H1 (cell line): ENCODE results near the gene CDC25C. TPM values are rescaled to one million over a fixed set of nuclear protein-coding genes. Genes with fewer than 3 reads are reported as not detected.

Experiments
- CTCF ChIA-PET: fragments of 300-600 bp; sonication (Branson Sonifier 250); formaldehyde crosslinking; loops from one replicate; lab custom pipeline; 2021; ENCODE audit not compliant: partially characterized antibody; lab: Charles Lee
- POLR2A ChIA-PET: fragments of 300-600 bp; sonication (Branson Sonifier 250); formaldehyde crosslinking; loops from one replicate; lab custom pipeline; 2021; ENCODE audit warnings: inconsistent platforms; ENCODE audit not compliant: partially characterized antibody; lab: Charles Lee
- DNase-seq, 2 experiments: peaks; one replicate each; pipeline versions ENCODE4 v3.0.0 to v3.0.0-alpha.2; 2010 to 2022; ENCODE audit warnings: low spot score in 2 of 2, low read depth in 1 of 2, mixed read lengths in 1 of 2
- FAIRE-seq: peaks from 2 replicates; lab custom pipeline; 2011; peaks lifted over from hg19 to GRCh38; lab: Jason Lieb, UNC
- H2AFZ ChIP-seq: 2 replicates; pipeline ENCODE4 v1.8.1; 2012; ENCODE audit warnings: low read length, inconsistent platforms
- H2AK5ac ChIP-seq: 2 replicates; pipeline ENCODE4 v1.6.1; 2013; ENCODE audit warnings: low read depth, low read length
- H2BK120ac ChIP-seq: replicated peaks from 2 replicates; pipeline ENCODE3; 2013; ENCODE audit warnings: low read depth, low read length, inconsistent platforms
- H2BK12ac ChIP-seq: 2 replicates; pipeline ENCODE4 v1.6.1; 2013; ENCODE audit warnings: low read depth, low read length
- H2BK15ac ChIP-seq: 2 replicates; pipeline ENCODE4 v1.6.1; 2013; ENCODE audit warnings: low read length
- H2BK20ac ChIP-seq: 2 replicates; pipeline ENCODE4 v1.6.1; 2013; ENCODE audit warnings: low read length
- H2BK5ac ChIP-seq: 2 replicates; pipeline ENCODE4 v1.6.1; 2013; ENCODE audit warnings: low read depth, low read length
- H3K14ac ChIP-seq: 2 replicates; pipeline ENCODE4 v1.6.1; 2013; ENCODE audit warnings: inconsistent platforms; ENCODE audit not compliant: insufficient read length
- H3K18ac ChIP-seq: 2 replicates; pipeline ENCODE4 v1.6.1; 2013; ENCODE audit warnings: low read length; ENCODE audit errors: extremely low read depth
- H3K23ac ChIP-seq: 2 replicates; pipeline ENCODE4 v1.6.1; 2013; ENCODE audit warnings: inconsistent platforms; ENCODE audit not compliant: insufficient read length
- H3K23me2 ChIP-seq: 2 replicates; pipeline ENCODE4 v1.6.1; 2013; ENCODE audit warnings: low read depth, low read length
- H3K27ac ChIP-seq: 2 replicates; pipeline ENCODE4 v1.6.1; 2011; ENCODE audit warnings: low read depth, low read length, inconsistent platforms
- H3K27me3 ChIP-seq, 4 experiments: replicated peaks in 1 of 4; 1 replicate in 1 of 4; 2 replicates in 3 of 4; pipeline versions ENCODE4 v1.6.1 to v1.8.1; 2011 to 2013; ENCODE audit warnings: low read length in 3 of 4, mild to moderate bottlenecking in 3 of 4, inconsistent platforms in 2 of 4, mixed read lengths in 2 of 4, moderate library complexity in 1 of 4; ENCODE audit not compliant: control insufficient read depth in 3 of 4, insufficient read depth in 3 of 4; ENCODE audit errors: extremely low read depth in 1 of 4
- H3K36me3 ChIP-seq, 4 experiments: 2 replicates each; pipeline versions ENCODE4 v1.6.1 to v1.8.1; 2011 to 2013; ENCODE audit warnings: mild to moderate bottlenecking in 4 of 4, low read length in 3 of 4, moderate library complexity in 2 of 4, control low read depth in 1 of 4, inconsistent platforms in 1 of 4; ENCODE audit not compliant: insufficient read depth in 4 of 4, control insufficient read depth in 2 of 4
- H3K4ac ChIP-seq: replicated peaks from 2 replicates; pipeline ENCODE3; 2013; ENCODE audit warnings: low read length, low read depth, mixed read lengths, inconsistent platforms; ENCODE audit not compliant: insufficient read length
- H3K4me1 ChIP-seq, 4 experiments: replicated peaks in 1 of 4; 1 replicate in 1 of 4; 2 replicates in 3 of 4; pipeline versions ENCODE4 v1.6.1 to v1.8.1; 2011 to 2013; ENCODE audit warnings: low read length in 3 of 4, inconsistent platforms in 2 of 4, mixed read lengths in 1 of 4; ENCODE audit not compliant: insufficient read depth in 4 of 4, control insufficient read depth in 3 of 4
- H3K4me2 ChIP-seq, 2 experiments: 2 replicates each; pipeline versions ENCODE4 v1.6.1 to v1.8.1; 2011 to 2013; ENCODE audit warnings: low read depth in 2 of 2, low read length in 2 of 2, control low read depth in 1 of 2, inconsistent platforms in 1 of 2, mild to moderate bottlenecking in 1 of 2; ENCODE audit not compliant: insufficient read depth in 1 of 2
- H3K4me3 ChIP-seq, 4 experiments: fragments of 200-600, 300-600 bp in 1 of 4; sonication (generic), shearing (Covaris generic), sonication (Bioruptor Twin) in 1 of 4; 2 replicates each; pipeline versions ENCODE4 v1.5.1 to v1.8.1; 2011 to 2016; ENCODE audit warnings: low read length in 4 of 4, low read depth in 3 of 4, control low read depth in 2 of 4, inconsistent platforms in 2 of 4, mild to moderate bottlenecking in 2 of 4, mixed read lengths in 1 of 4, moderate library complexity in 1 of 4; ENCODE audit not compliant: insufficient read depth in 2 of 4; ENCODE audit errors: extremely low read depth in 1 of 4
- H3K56ac ChIP-seq: replicated peaks from 2 replicates; pipeline ENCODE3; 2013; ENCODE audit warnings: low read depth, mild to moderate bottlenecking, mixed read lengths, low read length, inconsistent platforms; ENCODE audit not compliant: insufficient read length
- H3K79me1 ChIP-seq: 2 replicates; pipeline ENCODE4 v1.6.1; 2013; ENCODE audit warnings: low read depth, low read length, control low read depth
- H3K79me2 ChIP-seq, 2 experiments: 2 replicates each; pipeline versions ENCODE4 v1.6.1 to v1.8.1; 2012 to 2013; ENCODE audit warnings: low read length in 2 of 2, mild to moderate bottlenecking in 2 of 2, inconsistent platforms in 1 of 2; ENCODE audit not compliant: insufficient read depth in 2 of 2, control insufficient read depth in 1 of 2
- H3K9ac ChIP-seq, 4 experiments: replicated peaks in 1 of 4; 1 replicate in 1 of 4; 2 replicates in 3 of 4; pipeline versions ENCODE4 v1.6.1 to v1.8.1; 2011 to 2013; ENCODE audit warnings: low read depth in 3 of 4, low read length in 3 of 4, control low read depth in 2 of 4, mild to moderate bottlenecking in 2 of 4, moderate library complexity in 2 of 4, inconsistent platforms in 1 of 4; ENCODE audit errors: extremely low read depth in 1 of 4
- H3K9me3 ChIP-seq, 2 experiments: 2 replicates each; pipeline versions ENCODE4 v1.6.1 to v1.8.1; 2012 to 2013; ENCODE audit warnings: mild to moderate bottlenecking in 2 of 2, moderate library complexity in 2 of 2, control low read depth in 1 of 2, inconsistent platforms in 1 of 2, low read depth in 1 of 2, low read length in 1 of 2, mixed read lengths in 1 of 2; ENCODE audit not compliant: insufficient read depth in 2 of 2
- H4K20me1 ChIP-seq, 2 experiments: replicated peaks in 1 of 2; 2 replicates each; pipeline versions ENCODE3 to v1.8.1; 2011 to 2013; ENCODE audit warnings: inconsistent platforms in 2 of 2, low read length in 2 of 2, mild to moderate bottlenecking in 1 of 2; ENCODE audit not compliant: insufficient read depth in 2 of 2, control insufficient read depth in 1 of 2
- H4K5ac ChIP-seq: 2 replicates; pipeline ENCODE4 v1.6.1; 2013; ENCODE audit warnings: low read length, low read depth, mixed read lengths, inconsistent platforms; ENCODE audit not compliant: insufficient read length
- H4K8ac ChIP-seq: 2 replicates; pipeline ENCODE4 v1.8.0; 2013; ENCODE audit warnings: mild to moderate bottlenecking, moderate library complexity, low read length, inconsistent platforms; ENCODE audit not compliant: insufficient read depth; ENCODE audit errors: extremely low read depth
- H4K91ac ChIP-seq: replicated peaks from 2 replicates; pipeline ENCODE3; 2013; ENCODE audit warnings: low read length, mixed read lengths, inconsistent platforms; ENCODE audit not compliant: insufficient read length
- FOSL1 ChIP-seq: IDR thresholded peaks from 2 replicates; pipeline ENCODE4 v1.6.1; 2011; ENCODE audit warnings: mild to moderate bottlenecking, low read depth, low read length, moderate library complexity; ENCODE audit not compliant: insufficient read depth
- POLR2A ChIP-seq, 2 experiments: IDR thresholded peaks; 1 replicate in 1 of 2; 2 replicates in 1 of 2; pipeline ENCODE4 v1.6.1; 2011; ENCODE audit warnings: low read depth in 2 of 2, low read length in 2 of 2, mild to moderate bottlenecking in 2 of 2; ENCODE audit errors: control extremely low read depth in 1 of 2
- SIX5 ChIP-seq: IDR thresholded peaks from 2 replicates; pipeline ENCODE4 v1.6.1; 2011; ENCODE audit warnings: mild to moderate bottlenecking, low read depth, low read length
- WGBS, 2 experiments: shearing (Covaris generic) in 1 of 2; methylation state at CpG; one replicate each; pipeline versions ENCODE4 v1.1.6 to v1.1.7; 2013 to 2015; ENCODE audit warnings: low lambda C conversion rate in 2 of 2, mixed read lengths in 2 of 2, inconsistent platforms in 1 of 2, low coverage in 1 of 2, missing lambda C conversion rate in 1 of 2; ENCODE audit not compliant: insufficient replicate concordance in 2 of 2, insufficient coverage in 1 of 2, insufficient read length in 1 of 2; ENCODE audit errors: extremely low coverage in 1 of 2, missing lambda C conversion rate in 1 of 2; 5-methylcytosine and 5-hydroxymethylcytosine counted together
- polyA plus RNA-seq, 7 experiments: library from polyadenylated mRNA; depleted of rRNA in 3 of 7; stranded (reverse) in 5 of 7; unstranded in 2 of 7; fragments of >200 nt in 5 of 7; fragments of 200-250 nt in 2 of 7; gene quantifications; 1 replicate in 5 of 7; 2 replicates in 1 of 7; 4 replicates in 1 of 7; pipeline versions ENCODE4 v1.2.1 to v1.2.3, GENCODE V29; 2011 to 2013; ENCODE audit warnings: missing spikeins in 2 of 7, mixed read lengths in 2 of 7
- total RNA-seq: library from RNA; stranded (reverse); fragmentation: NEBNext Ultra II Directional; extraction: Animal tissue kit (Norgen Biotek cat#: 25700); gene quantifications from 2 replicates; pipeline ENCODE4 v1.2.1, GENCODE V29; 2021

The CDC25C gene
- total and polyA plus RNA-seq, 2 of the 8 experiments (the other 6 are each of a cell fraction or from before 2014, with no cell fraction given): 18.4 to 20.8 TPM

- POLR2A ChIA-PET: interaction anchor here (0.9 to 2.4 kb wide), 3 partner anchors 13 to 29 kb away, joined by 3 to 13 read pairs (median 4); partner anchors contain the start of gene FAM53C
- FAIRE-seq (no peak), DNase-seq (no peak)
- TF ChIP-seq FOSL1 (no peak), POLR2A (IDR thresholded peaks at IDR 0.05; ENCODE audit: control extremely low read depth in 1 of 2, low read depth in 2 of 2, low read length in 2 of 2) (no peak), SIX5 (no peak)
- no peaks in the 10 kb centered on the region for H3K4me1 ChIP-seq
- H3K23me2 ChIP-seq: no peaks in the 10 kb centered on the region
- H3K27ac ChIP-seq: no peak overlapping the region
- H3K4me2 ChIP-seq: no peak overlapping the region
- H3K23ac ChIP-seq: no peak overlapping the region
- no peak overlapping the region for H4K5ac ChIP-seq
- no peak overlapping the region for H2BK12ac ChIP-seq
- no peaks in the 10 kb centered on the region for H3K9me3 ChIP-seq
- H2BK5ac ChIP-seq: no peak overlapping the region
- H3K9ac ChIP-seq: no peak overlapping the region
- H3K36me3 ChIP-seq: no peaks in the 10 kb centered on the region
- peaks cover 3% of the 10 kb centered on the region; the same call in 1 of the 2 replicates for H3K79me1 ChIP-seq
- no peak overlapping the region for H3K14ac ChIP-seq
- H2AK5ac ChIP-seq: no peak overlapping the region
- H3K56ac ChIP-seq: no peak overlapping the region
- no peak overlapping the region for H4K91ac ChIP-seq
- no peak overlapping the region for H2BK120ac ChIP-seq
- H3K4me3 ChIP-seq: no peak overlapping the region
- no peak overlapping the region for H2BK15ac ChIP-seq
- WGBS, 2 experiments: 83% methylated on average over 4 of the region's 4 CpGs; no CpG with 5 or more reads in 1 of the 2 experiments
- H4K8ac ChIP-seq: no peak overlapping the region
- CTCF ChIA-PET: interaction anchor here (1.1 kb wide), 1 partner anchor 13 kb away, joined by 6 read pairs; no protein-coding TSS in a partner anchor
- H2BK20ac ChIP-seq: no peak overlapping the region
- H3K18ac ChIP-seq: no peak overlapping the region
- peaks cover 9 to 87% of the 10 kb centered on the region in 2 experiments for H3K79me2 ChIP-seq
- no peaks in the 10 kb centered on the region for H3K27me3 ChIP-seq
- no peak overlapping the region for H2AFZ ChIP-seq
- peaks cover 0 to 7% of the 10 kb centered on the region in 2 experiments for H4K20me1 ChIP-seq
- H3K4ac ChIP-seq: no peak overlapping the region
Observed at GRCh38 chr5:138366632-138367382, 35.2 kb upstream of the CDC25C start.
